GM19193 (cell line): ENCODE data around the gene AEBP2.
A peak's percentile ranks its signal among the peaks of the same experiment; 100 is the strongest.

Source experiments
- POLR2A ChIP-seq: IDR thresholded peaks from 4 replicates; pipeline ENCODE4 v1.6.1; 2011; ENCODE audit not compliant: insufficient read depth, insufficient read length; ENCODE audit errors: extremely low read depth

AEBP2 gene

DNA sequence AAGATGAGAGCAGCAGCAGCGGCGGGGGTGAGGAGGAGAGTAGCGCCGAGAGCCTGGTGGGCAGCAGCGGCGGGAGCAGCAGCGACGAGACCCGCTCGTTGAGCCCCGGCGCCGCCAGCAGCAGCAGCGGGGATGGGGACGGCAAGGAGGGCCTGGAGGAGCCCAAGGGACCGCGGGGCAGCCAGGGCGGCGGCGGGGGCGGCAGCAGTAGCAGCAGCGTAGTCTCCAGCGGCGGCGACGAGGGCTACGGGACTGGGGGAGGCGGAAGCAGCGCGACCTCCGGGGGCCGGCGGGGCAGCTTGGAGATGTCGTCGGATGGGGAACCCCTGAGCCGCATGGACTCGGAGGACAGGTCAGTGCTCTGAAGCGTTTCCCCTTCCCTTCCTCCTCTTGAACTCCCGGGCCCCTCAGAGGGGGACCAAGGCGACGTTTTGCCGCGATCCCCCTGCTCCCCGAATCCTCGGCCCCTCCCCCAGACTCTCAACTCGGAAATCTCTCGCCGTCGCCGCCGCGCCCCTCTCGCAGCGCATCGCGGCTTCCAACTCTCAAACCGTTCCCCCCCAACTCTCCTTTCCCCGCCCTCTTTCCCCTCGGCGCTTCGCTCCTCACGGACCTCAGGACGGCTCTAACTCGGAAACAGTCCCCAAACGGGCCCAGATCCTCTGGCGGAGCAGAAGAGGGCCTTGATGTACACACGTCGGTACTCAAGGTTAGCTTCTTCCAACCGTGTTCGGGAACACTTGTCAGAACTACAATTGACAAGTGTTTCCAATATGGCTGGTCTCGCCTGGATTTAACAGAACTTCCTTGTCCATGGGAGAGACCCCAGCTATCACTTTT is 947 bp downstream of the AEBP2 start:
- TF ChIP-seq POLR2A, result peak; percentile 34

DNA sequence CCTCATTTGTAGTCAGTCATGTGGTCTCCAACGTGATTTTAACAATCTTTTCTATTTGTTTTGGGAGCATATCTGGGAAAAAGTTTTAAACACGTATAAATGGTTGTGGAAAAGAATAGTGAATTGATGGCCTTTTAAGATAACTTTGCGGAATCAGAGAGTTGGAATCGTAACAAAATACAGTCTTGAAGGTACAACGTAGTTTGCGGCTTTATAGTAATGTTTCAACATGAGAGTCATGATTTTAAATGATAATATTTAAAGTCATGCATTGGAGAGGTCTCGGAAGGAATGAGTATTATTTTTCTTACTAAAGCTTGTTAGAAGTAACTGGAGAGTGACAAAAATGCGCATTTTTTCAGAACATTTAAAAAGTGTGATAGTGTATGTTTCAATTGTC is 1.6 kb downstream of the AEBP2 start:
- no peak for TF ChIP-seq POLR2A

DNA sequence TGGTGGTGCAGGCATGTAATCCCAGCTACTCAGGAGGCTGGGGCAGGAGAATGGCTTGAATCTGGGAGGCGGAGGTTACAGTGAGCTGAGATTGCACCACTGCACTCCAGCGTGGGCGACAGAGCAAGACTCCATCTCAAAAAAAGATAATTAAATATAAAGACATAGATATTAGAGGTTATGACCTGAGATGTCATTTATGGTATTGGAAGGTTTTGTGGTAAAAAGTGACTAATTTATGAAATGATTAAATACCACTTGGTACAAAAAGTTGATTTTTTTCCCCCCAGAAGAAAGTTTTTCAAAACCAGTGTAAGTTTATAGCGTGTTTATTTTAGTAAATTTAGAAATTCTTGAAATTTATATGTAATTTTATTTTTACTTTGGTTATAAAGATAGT is 4.3 kb downstream of the AEBP2 start:
- TF ChIP-seq POLR2A, result no peak

DNA sequence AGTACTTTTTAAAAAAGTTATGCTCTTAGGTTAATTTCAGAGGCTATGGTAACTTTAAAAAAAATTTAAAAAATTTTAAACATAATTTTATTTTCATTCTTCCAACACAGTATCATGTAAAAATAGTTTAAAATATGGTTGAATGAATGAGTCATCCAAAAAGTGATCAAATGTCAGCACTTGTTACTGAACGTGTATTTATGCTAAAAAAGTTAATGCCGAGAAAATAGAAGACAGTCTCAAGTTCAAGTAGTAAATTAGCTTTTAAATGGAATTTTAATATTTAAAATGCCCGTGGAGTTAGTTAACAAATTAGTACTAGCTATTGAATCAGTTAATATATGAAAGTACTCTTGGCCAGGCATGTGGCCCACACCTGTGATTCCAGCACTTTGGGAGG is 4.8 kb downstream of the AEBP2 start:
- no peak for TF ChIP-seq POLR2A

GRCh38 chr12:19447386-19447785 is 8.1 kb downstream of the AEBP2 start:
- no peak for TF ChIP-seq POLR2A

GRCh38 chr12:19449814-19450213 is 10.5 kb downstream of the AEBP2 start:
- no peak for TF ChIP-seq POLR2A

DNA sequence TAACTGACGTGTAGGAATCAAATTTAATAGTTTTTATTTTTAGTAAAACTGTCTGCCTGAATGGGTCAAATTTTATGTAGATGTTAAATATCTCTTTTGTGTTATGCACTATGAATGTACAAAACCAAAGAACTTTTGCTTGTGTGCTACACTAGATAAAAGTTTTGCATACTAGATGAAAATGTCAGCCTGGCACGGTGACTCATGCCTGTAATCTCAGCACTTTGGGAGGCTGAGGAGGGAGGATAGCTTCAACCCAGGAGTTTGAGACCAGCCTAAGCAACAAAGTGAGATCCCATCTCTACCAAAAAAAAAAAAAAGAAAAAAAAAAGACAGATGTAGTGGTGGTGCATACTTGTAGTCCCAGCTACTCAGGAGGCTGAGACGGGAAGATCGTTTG is 11.1 kb downstream of the AEBP2 start:
- TF ChIP-seq POLR2A, result no peak

DNA sequence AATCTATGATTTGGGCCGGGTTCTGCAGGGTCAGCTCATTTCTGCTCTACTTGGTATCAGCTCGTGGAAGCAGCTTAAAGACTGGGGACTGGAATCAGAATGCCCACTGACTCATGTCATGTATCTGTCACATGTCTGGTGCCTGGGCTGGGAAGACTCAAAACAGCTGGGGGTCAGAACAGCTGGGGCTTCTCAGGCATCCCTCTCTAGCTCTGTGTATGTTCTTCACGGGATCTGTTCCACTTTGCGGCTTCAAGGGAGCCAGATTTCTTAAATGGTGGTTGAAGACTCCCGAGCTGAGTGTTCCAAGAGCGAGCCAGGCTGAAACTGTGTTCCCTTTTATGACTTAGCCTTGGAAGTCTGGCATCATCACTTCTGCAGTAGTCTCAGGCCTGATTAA is 11.9 kb downstream of the AEBP2 start:
- no peak for TF ChIP-seq POLR2A

DNA sequence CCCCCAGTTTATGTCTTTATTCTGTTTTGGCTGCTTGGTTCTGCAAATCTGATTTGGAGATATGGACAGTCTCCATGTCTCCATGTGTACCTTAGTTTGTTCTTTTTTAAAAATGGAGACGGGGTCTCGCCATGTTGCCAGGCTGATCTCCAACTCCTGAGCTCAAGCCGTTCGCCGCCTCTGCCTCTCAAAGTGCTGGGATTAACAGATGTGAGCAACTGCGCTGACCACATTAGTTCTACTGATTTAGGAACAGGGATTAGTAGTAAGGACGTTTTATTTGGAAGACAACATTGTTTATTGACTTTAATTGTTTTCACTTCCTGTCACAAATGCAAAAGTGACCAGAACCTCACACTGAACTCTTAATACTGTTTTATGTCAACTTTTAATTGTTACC is 14.7 kb downstream of the AEBP2 start:
- TF ChIP-seq POLR2A, result no peak

DNA sequence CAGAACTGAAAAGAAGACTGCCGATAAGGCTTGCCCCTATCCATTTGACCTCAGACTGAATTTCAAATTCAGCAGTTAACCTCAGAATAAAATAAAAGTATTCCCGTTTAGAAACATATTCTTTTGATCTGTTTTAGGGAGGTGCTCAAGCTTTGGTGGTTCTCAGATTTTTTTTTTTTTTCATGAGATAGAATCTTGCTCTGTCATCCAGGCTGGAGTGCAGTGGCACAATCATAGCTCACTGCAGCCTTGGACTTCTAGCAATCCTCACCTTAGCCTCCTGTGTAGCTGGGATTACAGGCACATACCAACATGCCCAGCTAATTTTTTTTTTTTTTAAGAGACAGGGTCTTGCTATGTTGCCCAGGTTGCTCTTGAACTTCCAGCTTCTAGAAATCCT is 15.5 kb downstream of the AEBP2 start:
- TF ChIP-seq POLR2A, result no peak

- TF ChIP-seq POLR2A, result no peak
Measured at GRCh38 chr12:19456176-19456575, 16.9 kb downstream of the AEBP2 start.

DNA sequence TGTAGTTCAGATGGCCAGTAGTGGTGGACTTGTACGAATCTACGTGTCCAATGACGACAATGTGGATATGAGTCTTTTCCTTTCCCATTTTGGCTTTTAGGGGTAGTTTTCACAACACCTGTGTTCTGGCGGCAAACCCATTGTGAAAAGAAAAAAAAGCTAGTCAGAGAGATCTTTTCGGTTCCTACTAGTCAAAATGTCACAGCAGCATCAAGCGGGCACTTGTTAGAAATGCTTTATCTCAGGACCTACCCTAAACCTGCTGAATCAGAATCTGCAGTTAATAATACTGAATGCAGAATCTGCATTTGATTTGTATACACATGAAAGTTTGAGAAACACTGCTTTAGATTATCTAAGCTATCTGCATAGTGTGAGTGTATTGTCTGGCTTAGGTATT is 18.3 kb downstream of the AEBP2 start:
- no peak for TF ChIP-seq POLR2A

GRCh38 chr12:19458733-19459132 is 19.4 kb downstream of the AEBP2 start:
- no peak for TF ChIP-seq POLR2A

DNA sequence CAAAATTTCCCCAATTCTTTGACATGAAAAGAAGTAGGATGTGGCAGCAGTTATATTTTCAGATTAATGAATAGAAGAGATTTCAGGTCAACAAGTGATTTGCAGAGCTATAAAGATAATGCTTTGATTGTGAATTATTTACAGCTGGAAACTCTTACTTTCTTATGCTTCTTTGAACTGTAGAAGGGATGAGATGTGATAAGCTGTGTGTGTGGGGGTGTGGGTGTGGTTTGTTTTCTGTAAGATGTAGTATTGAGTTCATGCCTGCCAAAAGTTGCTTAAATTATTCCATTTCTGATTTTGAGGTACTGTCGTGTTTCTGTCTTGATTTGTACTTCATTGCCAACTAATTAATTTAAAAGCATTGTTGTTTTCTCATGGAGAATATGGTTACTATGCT is 22.7 kb downstream of the AEBP2 start:
- TF ChIP-seq POLR2A, result no peak

GRCh38 chr12:19462406-19462805 is 23.1 kb downstream of the AEBP2 start:
- TF ChIP-seq POLR2A, result no peak

GRCh38 chr12:19464192-19464580 is 24.9 kb downstream of the AEBP2 start:
- TF ChIP-seq POLR2A, result no peak

- TF ChIP-seq POLR2A, result no peak
Measured at GRCh38 chr12:19465711-19466110, 26.4 kb downstream of the AEBP2 start.
